ENCODE data around the gene GRB2.
"Not testable (repeated sequence)": the region's sequence is repeated elsewhere in the genome, so short reads cannot be mapped to it uniquely, and the experiment has no call there.

The GRB2 gene

DNA sequence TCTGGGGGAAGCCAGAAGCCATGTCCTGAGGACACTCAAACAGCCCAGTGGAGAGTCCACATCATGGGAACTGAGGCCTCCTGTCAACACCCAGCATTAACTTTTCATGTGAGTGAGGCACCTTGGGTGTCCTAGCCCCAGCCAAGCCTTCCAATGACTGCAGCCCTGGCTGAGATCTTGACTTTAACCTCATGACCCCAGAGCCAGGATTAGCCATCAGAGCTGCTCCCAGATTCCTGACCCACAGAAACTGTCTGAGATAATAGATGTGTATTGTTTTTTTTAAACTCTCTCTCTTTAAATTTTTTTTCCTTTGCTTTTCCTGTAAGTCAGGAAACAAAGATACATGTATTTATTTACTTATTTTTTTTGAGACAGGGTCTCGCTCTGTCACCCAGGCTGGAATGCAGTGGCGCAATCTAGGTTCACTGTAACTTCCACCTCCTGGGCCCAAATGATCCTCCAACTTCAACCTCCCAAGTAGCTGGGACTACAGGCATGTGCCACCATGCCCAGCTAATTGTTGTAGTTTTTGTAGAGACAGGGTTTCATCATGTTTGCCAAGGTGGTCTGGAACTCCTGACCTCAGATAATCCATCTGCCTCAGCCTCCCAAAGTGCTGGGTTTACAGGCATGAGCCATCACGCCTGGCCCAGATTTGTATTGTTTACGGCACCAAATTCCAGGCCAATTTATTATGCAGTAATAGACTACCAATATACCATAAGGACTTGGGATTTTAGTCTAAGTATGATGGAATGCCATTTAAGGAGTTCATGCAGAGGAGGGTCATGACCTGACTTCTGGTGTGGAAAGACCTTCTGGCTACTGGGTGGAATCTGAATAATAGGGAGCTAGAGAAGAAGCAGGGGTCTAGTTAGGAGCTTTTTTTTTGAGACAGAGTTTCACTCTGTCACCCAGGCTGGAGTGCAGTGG lies 37.0 kb upstream of the GRB2 start:
- no peak overlapping the region for H3K4me3 ChIP-seq (ENCODE audit: control insufficient read depth, low read depth, low read length)
- no peak for DNase-seq (ENCODE audit: low read depth)
- TF ChIP-seq, protein P1, sequence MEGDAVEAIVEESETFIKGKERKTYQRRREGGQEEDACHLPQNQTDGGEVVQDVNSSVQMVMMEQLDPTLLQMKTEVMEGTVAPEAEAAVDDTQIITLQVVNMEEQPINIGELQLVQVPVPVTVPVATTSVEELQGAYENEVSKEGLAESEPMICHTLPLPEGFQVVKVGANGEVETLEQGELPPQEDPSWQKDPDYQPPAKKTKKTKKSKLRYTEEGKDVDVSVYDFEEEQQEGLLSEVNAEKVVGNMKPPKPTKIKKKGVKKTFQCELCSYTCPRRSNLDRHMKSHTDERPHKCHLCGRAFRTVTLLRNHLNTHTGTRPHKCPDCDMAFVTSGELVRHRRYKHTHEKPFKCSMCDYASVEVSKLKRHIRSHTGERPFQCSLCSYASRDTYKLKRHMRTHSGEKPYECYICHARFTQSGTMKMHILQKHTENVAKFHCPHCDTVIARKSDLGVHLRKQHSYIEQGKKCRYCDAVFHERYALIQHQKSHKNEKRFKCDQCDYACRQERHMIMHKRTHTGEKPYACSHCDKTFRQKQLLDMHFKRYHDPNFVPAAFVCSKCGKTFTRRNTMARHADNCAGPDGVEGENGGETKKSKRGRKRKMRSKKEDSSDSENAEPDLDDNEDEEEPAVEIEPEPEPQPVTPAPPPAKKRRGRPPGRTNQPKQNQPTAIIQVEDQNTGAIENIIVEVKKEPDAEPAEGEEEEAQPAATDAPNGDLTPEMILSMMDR (conservative IDR thresholded peaks at IDR 0.05; ENCODE audit: control insufficient read depth, insufficient read depth, low read depth, low read length): no peak

DNA sequence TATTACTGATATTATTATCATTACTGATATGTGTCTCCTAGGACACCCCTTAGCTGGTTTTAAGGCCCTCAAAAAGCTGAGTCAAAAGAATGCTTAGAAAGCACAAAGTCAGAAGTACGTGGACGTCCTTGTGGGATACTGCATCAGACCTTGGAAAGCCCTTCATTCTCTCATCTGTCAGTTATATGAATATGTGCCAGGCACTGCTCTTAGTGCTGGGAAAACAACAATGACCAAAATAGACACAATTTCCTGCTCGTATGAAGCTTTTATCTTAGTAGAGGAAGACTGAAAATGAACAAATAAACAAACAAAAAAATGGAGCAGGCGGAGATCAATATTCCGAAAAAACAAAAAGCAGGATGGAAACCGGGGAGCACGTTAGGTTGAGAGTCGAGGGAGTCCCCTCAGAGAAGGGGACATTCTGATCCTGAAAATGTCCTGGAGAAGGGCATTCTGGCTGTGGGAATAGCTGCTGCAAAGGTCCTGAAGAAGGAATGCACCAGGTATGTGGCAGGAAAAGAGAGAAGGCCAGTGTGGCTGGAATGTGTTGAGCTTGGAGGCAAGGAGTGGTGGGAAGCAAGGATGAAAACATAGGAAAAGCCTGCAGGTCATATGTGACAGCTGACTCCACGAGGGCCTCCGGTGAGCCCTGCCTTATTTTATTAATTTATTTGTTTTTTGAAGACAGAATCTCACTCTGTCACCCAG lies 35.4 kb upstream of the GRB2 start:
- no peak for DNase-seq (ENCODE audit: low read depth)
- H3K4me3 ChIP-seq (ENCODE audit: control insufficient read depth, low read depth, low read length): no peak overlapping the region
- TF ChIP-seq, protein P1 (conservative IDR thresholded peaks at IDR 0.05; ENCODE audit: control insufficient read depth, insufficient read depth, low read depth, low read length): no peak

DNA sequence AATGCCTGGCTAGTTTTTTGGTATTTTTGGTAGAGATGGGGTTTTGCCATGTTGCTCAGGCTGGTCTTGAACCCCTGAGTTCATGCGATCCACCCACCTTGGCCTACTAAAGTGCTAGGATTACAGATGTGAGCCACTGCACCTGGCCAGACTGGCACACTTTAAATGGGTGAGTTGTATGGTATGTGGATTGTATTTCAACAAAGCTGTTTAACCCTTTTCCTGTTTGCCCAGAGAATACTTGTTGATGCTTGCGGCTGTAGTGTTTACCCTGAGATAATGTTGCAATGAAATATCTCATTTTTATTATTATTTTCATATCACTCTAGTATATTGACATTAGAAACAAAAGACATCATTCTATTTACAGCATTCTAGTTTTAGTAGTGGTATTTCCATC lies 33.8 kb upstream of the GRB2 start:
- H3K4me3 ChIP-seq (ENCODE audit: control insufficient read depth, low read depth, low read length): no peak overlapping the region
- DNase-seq (ENCODE audit: low read depth): no peak
- TF ChIP-seq, protein P1 (conservative IDR thresholded peaks at IDR 0.05; ENCODE audit: control insufficient read depth, insufficient read depth, low read depth, low read length): no peak

DNA sequence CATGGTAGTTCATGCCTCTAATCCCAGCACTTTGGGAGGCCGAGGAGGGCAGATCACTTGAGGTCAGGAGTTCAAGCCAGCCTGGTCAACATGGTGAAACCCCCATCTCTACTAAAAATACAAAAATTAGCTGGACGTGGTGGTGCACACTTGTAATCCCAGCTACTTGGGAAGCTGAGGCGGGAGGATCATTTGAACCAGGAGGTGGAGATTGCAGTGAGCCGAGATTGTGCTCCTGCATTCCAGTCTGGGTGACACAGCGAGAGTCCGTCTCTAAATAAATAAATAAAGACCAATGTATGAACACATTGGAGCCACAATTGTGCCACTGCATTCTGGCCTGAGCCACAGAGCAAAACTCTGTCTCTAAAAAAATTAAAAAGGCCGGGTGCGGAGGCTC lies 31.9 kb upstream of the GRB2 start:
- not testable (repeated sequence) for H3K4me3 ChIP-seq (ENCODE audit: control insufficient read depth, low read depth, low read length); DNase-seq (ENCODE audit: low read depth)

DNA sequence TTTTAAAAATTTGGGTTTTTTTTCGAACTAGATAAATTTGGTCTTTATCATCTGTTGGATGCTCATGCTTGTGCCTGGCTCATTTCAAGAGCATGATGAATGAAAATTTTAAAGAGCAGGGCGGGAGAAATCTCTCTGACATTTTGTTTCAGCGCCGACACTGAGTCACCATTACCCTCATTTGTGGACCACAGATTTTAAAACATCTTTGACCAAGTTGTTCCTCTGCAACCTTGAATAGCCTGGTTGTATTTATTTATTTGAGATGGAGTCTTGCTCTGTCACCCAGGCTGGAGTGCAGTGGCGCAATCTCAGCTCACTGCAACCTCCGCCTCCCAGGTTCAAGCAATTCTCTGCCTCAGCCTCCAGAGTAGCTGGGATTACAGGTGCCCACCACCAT lies 29.0 kb upstream of the GRB2 start:
- DNase-seq (ENCODE audit: low read depth): not testable (repeated sequence)

DNA sequence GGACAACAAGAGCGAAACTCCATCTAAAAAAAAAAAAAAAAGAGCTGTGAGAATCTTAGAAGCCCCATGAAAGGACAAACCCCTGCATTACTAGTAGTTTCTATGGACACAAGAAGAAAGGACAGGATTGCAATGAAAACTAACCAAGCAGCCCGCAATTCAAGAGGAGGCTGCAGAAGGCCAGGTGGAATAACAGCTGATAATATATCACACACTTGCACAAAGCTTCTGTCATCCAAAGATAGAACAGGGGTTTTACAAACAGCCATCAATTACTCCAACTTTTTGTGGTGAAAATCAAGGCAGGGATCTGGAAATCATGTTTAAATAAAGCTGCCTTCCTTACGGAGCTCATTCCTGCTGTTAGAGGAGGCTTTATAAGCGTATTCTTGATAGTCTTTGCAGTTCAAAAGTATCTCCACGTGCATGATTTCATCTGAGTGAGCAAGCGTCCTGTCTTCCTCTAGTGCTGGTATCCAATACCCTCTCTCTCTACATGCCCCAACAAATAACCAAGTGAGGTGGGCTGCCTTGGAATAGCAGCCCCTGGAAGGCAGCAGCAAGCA lies 27.8 kb upstream of the GRB2 start:
- TF ChIP-seq, protein P1 (conservative IDR thresholded peaks at IDR 0.05; ENCODE audit: control insufficient read depth, insufficient read depth, low read depth, low read length): no peak

More for the DNA sequence above, 29.0 kb upstream of the GRB2 start:
- H3K4me3 ChIP-seq (ENCODE audit: control insufficient read depth, low read depth, low read length): not testable (repeated sequence)

DNA sequence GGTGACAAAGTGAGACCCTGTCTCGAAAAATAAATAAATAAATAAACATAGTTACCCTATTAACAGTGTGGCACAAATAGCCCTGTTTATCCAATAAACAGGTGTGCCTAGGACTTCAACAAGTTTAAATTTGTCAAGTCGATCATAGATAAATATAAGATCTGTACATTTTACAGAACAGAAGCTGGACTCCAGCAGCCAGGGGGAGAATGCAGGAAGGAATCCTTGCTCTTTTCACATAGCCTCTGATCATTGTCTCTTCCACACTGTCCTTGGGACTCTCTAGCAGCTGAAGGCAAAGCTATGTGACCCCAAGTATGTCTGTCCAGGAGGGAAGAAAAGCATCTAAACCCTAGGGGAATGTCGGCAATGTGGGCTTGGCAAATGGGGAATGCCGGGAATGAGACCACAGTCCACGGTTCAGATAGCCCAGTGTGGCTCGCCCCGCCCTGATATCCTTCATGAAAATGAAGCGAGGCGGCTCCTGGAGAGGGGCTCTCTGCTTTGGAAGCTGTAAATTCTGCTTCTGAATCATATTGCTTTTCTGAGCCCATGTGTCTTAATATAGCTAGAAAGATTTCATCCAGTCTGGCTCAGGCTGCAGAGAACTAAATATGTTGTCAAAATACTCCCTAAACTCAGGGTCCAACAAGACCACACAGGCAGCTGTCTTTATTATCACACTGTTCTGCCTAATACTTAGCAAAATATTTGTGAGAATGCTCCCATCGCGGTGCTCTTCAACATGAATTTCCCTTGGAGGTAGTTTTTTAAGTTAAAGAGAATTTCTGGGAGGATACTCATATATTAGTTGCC lies 24.9 kb upstream of the GRB2 start:
- no peak for DNase-seq (ENCODE audit: low read depth)
- H3K4me3 ChIP-seq (ENCODE audit: control insufficient read depth, low read depth, low read length): no peak overlapping the region
- TF ChIP-seq, protein P1 (conservative IDR thresholded peaks at IDR 0.05; ENCODE audit: control insufficient read depth, insufficient read depth, low read depth, low read length): no peak

More for the DNA sequence above, 27.8 kb upstream of the GRB2 start:
- DNase-seq (ENCODE audit: low read depth): no peak
- H3K4me3 ChIP-seq (ENCODE audit: control insufficient read depth, low read depth, low read length): no peak overlapping the region

Measured in fibroblast of mammary gland (primary cell).